K562 (cell line): ENCODE data around the gene DNAJB1. TPM values are rescaled to one million over a fixed set of nuclear protein-coding genes. Genes with fewer than 3 reads are reported as not detected.

Source experiments
- CAMTA2 ChIP-seq: fragments of 250-450 bp; sonication (Bioruptor Pico); conservative IDR thresholded peaks from 2 replicates; pipeline ENCODE4 v1.5.1; 2022
- CBX5 ChIP-seq: IDR thresholded peaks from 2 replicates; pipeline ENCODE4 v1.6.1; 2014; ENCODE audit warnings: low read depth, borderline replicate concordance
- GTF2F1 ChIP-seq: IDR thresholded peaks from 2 replicates; pipeline ENCODE4 v1.6.1; 2011; ENCODE audit warnings: low read depth, low read length, improper control_type of control experiment
- KHSRP ChIP-seq: fragments of 450-650 bp; IDR thresholded peaks from 2 replicates; pipeline ENCODE4 v1.6.1; 2017
- MTA3 ChIP-seq: fragments of 450-650 bp; formaldehyde crosslinking; IDR thresholded peaks from 2 replicates; pipeline ENCODE4 v1.6.1; 2017; ENCODE audit warnings: mild to moderate bottlenecking, borderline replicate concordance
- PHF20 ChIP-seq: fragments of 450-650 bp; IDR thresholded peaks from 2 replicates; pipeline ENCODE4 v1.6.1; 2018; ENCODE audit not compliant: partially characterized antibody
- SIN3B ChIP-seq: fragments of 450-650 bp; IDR thresholded peaks from 2 replicates; pipeline ENCODE4 v1.6.1; 2017; ENCODE audit warnings: low read depth, mild to moderate bottlenecking, moderate library complexity
- TCF7L2 ChIP-seq: fragments of 150-350 bp; IDR thresholded peaks from 2 replicates; pipeline ENCODE4 v1.6.1; 2016; ENCODE audit warnings: low read depth, mild to moderate bottlenecking, low read length, moderate library complexity
- ZC3H11A ChIP-seq: IDR thresholded peaks from 2 replicates; pipeline ENCODE4 v1.6.1; 2012; ENCODE audit warnings: low read depth, low read length, improper control_type of control experiment
- ZKSCAN8 ChIP-seq: fragments of 200-800 bp; sonication (Bioruptor generic); IDR thresholded peaks from 2 replicates; pipeline ENCODE4 v1.6.1; 2016; ENCODE audit warnings: missing genetic modification characterization, missing compliant biosample characterization
- ZNF165 ChIP-seq: fragments of 250-450 bp; sonication (Bioruptor Pico); IDR thresholded peaks from 2 replicates; pipeline ENCODE4 v1.4.0; 2020; ENCODE audit warnings: borderline replicate concordance
- ZNF586 ChIP-seq: fragments of 450-650 bp; formaldehyde crosslinking; conservative IDR thresholded peaks from 2 replicates; pipeline ENCODE4 v1.4.0; 2020; ENCODE audit warnings: mild to moderate bottlenecking, moderate library complexity
- polyA plus RNA-seq, 8 experiments: library from polyadenylated mRNA; depleted of rRNA in 4 of 8; stranded (reverse) in 5 of 8; unstranded in 3 of 8; fragments of >200 nt; fragmentation: Nextera tagmentation in 2 of 8; fragmentation: Illumina TruSeq in 1 of 8; extraction: Ambion mirVana in 2 of 8; extraction: Trizol in 1 of 8; gene quantifications; 2 replicates each; pipeline versions ENCODE4 v1.2.1 to v1.2.3, GENCODE V29; 2011 to 2014; ENCODE audit warnings: inconsistent platforms in 1 of 8, missing spikeins in 1 of 8
- total RNA-seq, 7 experiments: library from RNA; depleted of rRNA in 6 of 7; stranded (reverse); fragments of >200 nt in 6 of 7; fragmentation: Illumina TruSeq in 2 of 7; extraction: Trizol in 2 of 7; gene quantifications; 2 replicates each; pipeline versions ENCODE4 v1.2.1 to v1.2.3, GENCODE V29; 2011 to 2021; ENCODE audit warnings: low replicate concordance in 1 of 7
- TF ChIP-seq, protein P1 (sequence below), 2 experiments: fragments of 150-350 bp in 1 of 2; IDR thresholded peaks; 2 replicates each; pipeline ENCODE4 v1.6.1; 2012 to 2016; ENCODE audit warnings: low read depth in 2 of 2, low read length in 2 of 2, mild to moderate bottlenecking in 1 of 2, moderate library complexity in 1 of 2
- TF ChIP-seq, protein P2 (sequence below): sonication (generic); formaldehyde crosslinking; IDR thresholded peaks from 2 replicates; pipeline ENCODE4 v1.8.1; 2023; ENCODE audit warnings: mild to moderate bottlenecking, missing genetic modification reagents, moderate library complexity
- TF ChIP-seq, protein P3 (sequence below): fragments of 450-650 bp; IDR thresholded peaks from 2 replicates; pipeline ENCODE4 v1.6.1; 2014; ENCODE audit warnings: low read depth, mild to moderate bottlenecking, moderate library complexity, borderline replicate concordance
- TF ChIP-seq, protein P4 (sequence below): sonication (generic); formaldehyde crosslinking; IDR thresholded peaks from 2 replicates; pipeline ENCODE4 v1.8.1; 2023; ENCODE audit warnings: missing genetic modification reagents, mild to moderate bottlenecking, borderline replicate concordance
- TF ChIP-seq, protein P5 (sequence below): fragments of 450-650 bp; IDR thresholded peaks from 2 replicates; pipeline ENCODE4 v1.6.1; 2016; ENCODE audit warnings: antibody characterized with exemption

Gene DNAJB1
- total and polyA plus RNA-seq, 9 of the 15 experiments (the other 6 are each of a cell fraction or from before 2014, with no cell fraction given): 13.2 to 113 (median 62.1) TPM

DNA sequence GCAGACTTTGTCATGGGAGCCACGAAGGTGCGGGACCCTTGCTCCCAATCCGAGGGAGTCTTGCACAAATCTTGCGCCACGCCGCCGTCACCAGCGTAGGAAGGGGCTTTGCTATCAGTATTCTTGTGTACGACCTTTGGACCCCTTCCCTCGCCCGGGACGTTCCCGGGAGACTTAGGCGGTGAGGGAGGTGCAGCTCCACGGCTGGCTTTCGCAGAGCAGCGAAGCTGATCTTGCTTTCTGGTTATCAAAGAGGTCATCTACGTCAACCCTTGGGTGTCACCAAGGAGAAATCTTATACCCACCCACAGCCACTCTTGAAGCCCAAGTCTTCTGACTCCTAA is 11.8 kb upstream of the DNAJB1 start (continued):
- no peak for TF ChIP-seq TCF7L2
- TF ChIP-seq ZC3H11A: no peak
- TF ChIP-seq, protein P1, sequence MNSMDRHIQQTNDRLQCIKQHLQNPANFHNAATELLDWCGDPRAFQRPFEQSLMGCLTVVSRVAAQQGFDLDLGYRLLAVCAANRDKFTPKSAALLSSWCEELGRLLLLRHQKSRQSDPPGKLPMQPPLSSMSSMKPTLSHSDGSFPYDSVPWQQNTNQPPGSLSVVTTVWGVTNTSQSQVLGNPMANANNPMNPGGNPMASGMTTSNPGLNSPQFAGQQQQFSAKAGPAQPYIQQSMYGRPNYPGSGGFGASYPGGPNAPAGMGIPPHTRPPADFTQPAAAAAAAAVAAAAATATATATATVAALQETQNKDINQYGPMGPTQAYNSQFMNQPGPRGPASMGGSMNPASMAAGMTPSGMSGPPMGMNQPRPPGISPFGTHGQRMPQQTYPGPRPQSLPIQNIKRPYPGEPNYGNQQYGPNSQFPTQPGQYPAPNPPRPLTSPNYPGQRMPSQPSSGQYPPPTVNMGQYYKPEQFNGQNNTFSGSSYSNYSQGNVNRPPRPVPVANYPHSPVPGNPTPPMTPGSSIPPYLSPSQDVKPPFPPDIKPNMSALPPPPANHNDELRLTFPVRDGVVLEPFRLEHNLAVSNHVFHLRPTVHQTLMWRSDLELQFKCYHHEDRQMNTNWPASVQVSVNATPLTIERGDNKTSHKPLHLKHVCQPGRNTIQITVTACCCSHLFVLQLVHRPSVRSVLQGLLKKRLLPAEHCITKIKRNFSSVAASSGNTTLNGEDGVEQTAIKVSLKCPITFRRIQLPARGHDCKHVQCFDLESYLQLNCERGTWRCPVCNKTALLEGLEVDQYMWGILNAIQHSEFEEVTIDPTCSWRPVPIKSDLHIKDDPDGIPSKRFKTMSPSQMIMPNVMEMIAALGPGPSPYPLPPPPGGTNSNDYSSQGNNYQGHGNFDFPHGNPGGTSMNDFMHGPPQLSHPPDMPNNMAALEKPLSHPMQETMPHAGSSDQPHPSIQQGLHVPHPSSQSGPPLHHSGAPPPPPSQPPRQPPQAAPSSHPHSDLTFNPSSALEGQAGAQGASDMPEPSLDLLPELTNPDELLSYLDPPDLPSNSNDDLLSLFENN (IDR thresholded peaks at IDR 0.05; ENCODE audit: low read depth in 2 of 2, low read length in 2 of 2): no peak
- TF ChIP-seq GTF2F1: no peak
- TF ChIP-seq, protein P2, sequence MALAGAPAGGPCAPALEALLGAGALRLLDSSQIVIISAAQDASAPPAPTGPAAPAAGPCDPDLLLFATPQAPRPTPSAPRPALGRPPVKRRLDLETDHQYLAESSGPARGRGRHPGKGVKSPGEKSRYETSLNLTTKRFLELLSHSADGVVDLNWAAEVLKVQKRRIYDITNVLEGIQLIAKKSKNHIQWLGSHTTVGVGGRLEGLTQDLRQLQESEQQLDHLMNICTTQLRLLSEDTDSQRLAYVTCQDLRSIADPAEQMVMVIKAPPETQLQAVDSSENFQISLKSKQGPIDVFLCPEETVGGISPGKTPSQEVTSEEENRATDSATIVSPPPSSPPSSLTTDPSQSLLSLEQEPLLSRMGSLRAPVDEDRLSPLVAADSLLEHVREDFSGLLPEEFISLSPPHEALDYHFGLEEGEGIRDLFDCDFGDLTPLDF (CRISPR knock-in tag): no peak
- no peak for TF ChIP-seq ZNF165 (CRISPR knock-in tag)
- TF ChIP-seq ZKSCAN8 (CRISPR knock-in tag): no peak
- no peak for TF ChIP-seq PHF20
- TF ChIP-seq, protein P3, sequence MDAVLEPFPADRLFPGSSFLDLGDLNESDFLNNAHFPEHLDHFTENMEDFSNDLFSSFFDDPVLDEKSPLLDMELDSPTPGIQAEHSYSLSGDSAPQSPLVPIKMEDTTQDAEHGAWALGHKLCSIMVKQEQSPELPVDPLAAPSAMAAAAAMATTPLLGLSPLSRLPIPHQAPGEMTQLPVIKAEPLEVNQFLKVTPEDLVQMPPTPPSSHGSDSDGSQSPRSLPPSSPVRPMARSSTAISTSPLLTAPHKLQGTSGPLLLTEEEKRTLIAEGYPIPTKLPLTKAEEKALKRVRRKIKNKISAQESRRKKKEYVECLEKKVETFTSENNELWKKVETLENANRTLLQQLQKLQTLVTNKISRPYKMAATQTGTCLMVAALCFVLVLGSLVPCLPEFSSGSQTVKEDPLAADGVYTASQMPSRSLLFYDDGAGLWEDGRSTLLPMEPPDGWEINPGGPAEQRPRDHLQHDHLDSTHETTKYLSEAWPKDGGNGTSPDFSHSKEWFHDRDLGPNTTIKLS: no peak
- TF ChIP-seq SIN3B: no peak
- TF ChIP-seq CAMTA2 (CRISPR knock-in tag): no peak
- TF ChIP-seq, protein P4, sequence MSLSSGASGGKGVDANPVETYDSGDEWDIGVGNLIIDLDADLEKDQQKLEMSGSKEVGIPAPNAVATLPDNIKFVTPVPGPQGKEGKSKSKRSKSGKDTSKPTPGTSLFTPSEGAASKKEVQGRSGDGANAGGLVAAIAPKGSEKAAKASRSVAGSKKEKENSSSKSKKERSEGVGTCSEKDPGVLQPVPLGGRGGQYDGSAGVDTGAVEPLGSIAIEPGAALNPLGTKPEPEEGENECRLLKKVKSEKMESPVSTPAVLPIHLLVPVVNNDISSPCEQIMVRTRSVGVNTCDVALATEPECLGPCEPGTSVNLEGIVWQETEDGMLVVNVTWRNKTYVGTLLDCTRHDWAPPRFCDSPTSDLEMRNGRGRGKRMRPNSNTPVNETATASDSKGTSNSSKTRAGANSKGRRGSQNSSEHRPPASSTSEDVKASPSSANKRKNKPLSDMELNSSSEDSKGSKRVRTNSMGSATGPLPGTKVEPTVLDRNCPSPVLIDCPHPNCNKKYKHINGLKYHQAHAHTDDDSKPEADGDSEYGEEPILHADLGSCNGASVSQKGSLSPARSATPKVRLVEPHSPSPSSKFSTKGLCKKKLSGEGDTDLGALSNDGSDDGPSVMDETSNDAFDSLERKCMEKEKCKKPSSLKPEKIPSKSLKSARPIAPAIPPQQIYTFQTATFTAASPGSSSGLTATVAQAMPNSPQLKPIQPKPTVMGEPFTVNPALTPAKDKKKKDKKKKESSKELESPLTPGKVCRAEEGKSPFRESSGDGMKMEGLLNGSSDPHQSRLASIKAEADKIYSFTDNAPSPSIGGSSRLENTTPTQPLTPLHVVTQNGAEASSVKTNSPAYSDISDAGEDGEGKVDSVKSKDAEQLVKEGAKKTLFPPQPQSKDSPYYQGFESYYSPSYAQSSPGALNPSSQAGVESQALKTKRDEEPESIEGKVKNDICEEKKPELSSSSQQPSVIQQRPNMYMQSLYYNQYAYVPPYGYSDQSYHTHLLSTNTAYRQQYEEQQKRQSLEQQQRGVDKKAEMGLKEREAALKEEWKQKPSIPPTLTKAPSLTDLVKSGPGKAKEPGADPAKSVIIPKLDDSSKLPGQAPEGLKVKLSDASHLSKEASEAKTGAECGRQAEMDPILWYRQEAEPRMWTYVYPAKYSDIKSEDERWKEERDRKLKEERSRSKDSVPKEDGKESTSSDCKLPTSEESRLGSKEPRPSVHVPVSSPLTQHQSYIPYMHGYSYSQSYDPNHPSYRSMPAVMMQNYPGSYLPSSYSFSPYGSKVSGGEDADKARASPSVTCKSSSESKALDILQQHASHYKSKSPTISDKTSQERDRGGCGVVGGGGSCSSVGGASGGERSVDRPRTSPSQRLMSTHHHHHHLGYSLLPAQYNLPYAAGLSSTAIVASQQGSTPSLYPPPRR (CRISPR knock-in tag): no peak
- TF ChIP-seq MTA3: no peak; the same call in 1 of the 2 replicates
- TF ChIP-seq, protein P5, sequence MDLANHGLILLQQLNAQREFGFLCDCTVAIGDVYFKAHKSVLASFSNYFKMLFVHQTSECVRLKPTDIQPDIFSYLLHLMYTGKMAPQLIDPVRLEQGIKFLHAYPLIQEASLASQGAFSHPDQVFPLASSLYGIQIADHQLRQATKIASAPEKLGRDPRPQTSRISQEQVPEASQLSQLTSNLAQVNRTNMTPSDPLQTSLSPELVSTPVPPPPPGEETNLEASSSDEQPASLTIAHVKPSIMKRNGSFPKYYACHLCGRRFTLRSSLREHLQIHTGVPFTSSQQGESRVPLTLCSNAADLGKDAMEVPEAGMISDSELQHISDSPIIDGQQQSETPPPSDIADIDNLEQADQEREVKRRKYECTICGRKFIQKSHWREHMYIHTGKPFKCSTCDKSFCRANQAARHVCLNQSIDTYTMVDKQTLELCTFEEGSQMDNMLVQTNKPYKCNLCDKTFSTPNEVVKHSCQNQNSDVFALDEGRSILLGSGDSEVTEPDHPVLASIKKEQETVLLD: no peak
- TF ChIP-seq CBX5: no peak
- no peak for TF ChIP-seq KHSRP
- TF ChIP-seq ZNF586 (CRISPR knock-in tag): no peak
